ENCODE data around the gene ZFAND5.

DNA sequence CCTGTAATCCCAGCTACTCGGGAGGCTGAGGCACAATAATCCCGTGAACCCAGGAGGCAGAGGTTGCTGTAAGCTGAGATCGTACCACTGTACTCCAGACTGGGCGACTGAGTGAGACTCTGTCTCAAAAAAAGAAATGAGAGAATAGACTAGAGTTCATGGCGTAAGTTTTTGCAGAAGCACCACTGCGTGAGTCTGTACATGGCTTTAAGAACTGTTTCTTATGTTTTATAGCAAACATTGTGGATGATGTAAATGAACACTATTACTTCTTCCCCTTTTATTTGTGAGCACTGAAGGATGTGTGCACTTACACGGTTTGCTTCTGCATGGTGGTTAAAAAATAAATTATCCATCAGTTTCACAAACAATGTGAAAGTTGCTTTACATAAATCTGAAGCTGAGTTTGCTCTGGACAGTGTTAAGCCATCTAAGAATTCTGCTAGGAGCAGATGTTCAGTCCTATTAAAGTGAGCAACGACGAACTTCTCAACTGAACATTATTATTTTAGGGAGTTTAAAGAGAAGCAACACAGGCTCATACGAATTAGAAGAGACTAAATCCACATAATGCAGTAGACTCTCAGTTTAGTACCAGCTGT, 52.5 kb downstream of the ZFAND5 start:
- TF ChIP-seq POLR2A (IDR thresholded peaks at IDR 0.05; ENCODE audit: low read depth, low read length) (no peak), POLR2AphosphoS5 (IDR thresholded peaks at IDR 0.05; ENCODE audit: low read depth, low read length) (no peak)
